Measurements from ENCODE around the gene PPP1R37.

The PPP1R37 gene

DNA sequence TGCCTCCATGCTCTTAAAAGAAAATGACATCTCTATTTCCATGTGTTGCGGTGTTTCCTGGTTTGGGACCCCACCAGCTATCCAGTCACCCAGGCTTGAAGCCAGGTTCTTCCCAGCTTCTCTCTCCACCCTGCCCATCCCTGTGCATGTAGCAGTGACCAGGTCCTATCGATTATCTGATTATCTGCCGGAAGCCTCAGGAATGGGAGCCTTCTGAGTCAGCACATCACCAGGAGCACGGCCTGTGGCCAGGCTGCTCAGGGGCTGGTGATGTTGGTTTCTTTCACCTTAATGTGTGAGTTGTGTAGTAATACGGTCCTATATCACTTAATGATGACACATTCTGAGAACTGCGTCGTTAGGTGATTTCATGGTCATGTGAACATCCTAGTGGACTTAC, 33.7 kb downstream of the PPP1R37 start:
- H3K27ac ChIP-seq = no peak overlapping the region
- TF ChIP-seq, protein P1, sequence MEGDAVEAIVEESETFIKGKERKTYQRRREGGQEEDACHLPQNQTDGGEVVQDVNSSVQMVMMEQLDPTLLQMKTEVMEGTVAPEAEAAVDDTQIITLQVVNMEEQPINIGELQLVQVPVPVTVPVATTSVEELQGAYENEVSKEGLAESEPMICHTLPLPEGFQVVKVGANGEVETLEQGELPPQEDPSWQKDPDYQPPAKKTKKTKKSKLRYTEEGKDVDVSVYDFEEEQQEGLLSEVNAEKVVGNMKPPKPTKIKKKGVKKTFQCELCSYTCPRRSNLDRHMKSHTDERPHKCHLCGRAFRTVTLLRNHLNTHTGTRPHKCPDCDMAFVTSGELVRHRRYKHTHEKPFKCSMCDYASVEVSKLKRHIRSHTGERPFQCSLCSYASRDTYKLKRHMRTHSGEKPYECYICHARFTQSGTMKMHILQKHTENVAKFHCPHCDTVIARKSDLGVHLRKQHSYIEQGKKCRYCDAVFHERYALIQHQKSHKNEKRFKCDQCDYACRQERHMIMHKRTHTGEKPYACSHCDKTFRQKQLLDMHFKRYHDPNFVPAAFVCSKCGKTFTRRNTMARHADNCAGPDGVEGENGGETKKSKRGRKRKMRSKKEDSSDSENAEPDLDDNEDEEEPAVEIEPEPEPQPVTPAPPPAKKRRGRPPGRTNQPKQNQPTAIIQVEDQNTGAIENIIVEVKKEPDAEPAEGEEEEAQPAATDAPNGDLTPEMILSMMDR (conservative IDR thresholded peaks at IDR 0.05) = no peak

DNA sequence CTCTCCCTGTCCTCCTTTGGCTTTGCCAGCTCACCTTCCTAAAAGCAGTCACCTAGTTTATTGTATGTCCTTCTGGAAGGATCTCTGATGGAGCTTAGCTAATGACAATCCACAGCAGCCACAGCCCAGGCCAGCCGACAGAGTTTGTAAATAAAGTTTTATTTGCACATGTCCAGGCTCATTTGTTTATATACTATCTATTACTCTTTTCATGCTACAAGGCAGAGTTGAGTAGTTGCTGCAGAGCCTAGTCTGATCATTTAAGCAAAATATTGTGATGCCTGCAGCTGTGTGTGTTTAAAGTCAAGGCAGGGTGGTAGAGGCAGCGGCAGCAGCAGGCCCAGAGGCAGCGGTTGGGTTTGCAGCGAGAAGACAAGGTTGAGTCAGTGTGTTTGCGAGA, 35.2 kb downstream of the PPP1R37 start:
- no peak overlapping the region for H3K27ac ChIP-seq
- TF ChIP-seq, protein P1 (conservative IDR thresholded peaks at IDR 0.05) = no peak

DNA sequence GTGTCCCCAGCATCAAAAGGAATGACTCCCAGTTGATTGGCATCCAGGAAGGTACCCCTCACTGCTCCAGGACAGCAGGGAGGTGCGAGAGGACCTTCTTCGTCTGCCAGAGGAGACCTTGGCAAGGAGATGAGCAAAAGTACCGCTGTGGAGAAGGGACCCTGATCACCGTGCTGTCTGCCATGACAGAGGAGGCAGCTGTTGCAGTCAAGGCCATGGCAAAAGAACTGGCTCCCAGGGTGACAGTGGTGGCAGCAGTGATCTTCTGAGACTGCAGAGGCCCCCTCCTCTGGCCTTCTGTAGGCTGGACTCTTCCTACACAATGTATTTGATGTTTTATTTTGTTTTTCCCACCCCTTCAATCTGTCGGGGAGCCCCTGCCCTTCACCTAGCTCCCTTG, 35.8 kb downstream of the PPP1R37 start:
- TF ChIP-seq, protein P1 (conservative IDR thresholded peaks at IDR 0.05) = no peak
- no peak overlapping the region for H3K27ac ChIP-seq

DNA sequence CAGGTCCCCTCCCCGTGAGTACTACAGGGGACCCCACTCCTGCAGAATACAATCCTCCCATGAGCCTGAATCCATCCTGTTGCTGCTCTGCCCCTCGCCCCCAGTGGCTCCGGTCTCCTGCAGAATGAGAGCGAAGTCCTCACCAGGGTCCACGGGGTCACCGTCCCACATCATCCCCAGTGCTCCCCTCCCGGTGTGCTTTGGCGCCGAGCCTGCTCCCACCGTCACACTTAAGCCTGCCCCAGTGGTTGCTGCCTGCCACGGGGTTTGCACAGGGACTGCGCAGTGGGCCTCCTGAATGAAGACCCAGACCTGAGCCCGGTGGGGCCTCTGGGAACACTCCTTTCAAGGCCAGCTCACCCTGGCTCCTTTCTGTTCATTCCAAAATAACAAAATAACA, 37.3 kb downstream of the PPP1R37 start:
- TF ChIP-seq, protein P1 (conservative IDR thresholded peaks at IDR 0.05) = no peak
- peak overlapping the region; percentile 15; the same call in 1 of the 2 replicates for H3K27ac ChIP-seq

DNA sequence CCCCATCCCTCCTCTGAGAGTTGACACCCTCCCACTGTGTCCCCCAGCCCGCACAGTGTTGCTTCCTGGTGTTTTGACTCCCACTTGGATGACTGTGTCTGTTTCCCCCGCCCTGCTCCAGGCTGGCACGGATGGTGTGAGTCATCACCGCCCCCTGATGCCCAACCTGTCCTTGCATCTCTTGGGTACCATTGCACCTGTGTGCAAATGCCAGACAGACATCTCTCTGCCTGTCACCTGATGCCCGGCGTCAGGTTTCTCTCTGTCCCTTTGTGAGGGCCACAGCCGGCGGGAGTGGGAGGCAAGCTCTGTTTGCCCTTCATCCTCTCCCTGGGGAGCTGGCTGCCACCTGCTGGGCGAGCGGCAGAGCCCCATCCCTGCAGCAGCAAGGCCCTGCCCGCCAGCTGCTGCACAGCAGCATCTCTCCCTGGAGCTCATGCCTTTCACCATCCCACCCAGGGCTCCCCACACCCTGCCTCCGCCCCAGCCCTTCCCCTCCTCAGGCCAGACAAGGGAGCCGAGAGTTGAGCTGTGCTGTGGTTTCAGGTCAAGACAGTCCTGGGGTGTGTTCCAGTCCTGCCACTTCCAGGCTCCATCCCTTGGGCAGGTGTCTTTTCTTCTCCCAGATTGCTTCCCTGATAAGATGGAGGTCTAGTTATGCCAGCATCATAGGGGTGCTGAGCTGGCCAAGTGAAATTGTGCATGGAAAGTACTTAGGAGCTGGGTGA, 38.1 kb downstream of the PPP1R37 start:
- H3K27ac ChIP-seq = peak overlapping the region; percentile 15; the same call in 1 of the 2 replicates
- TF ChIP-seq, protein P1 (conservative IDR thresholded peaks at IDR 0.05) = peak; percentile 85

DNA sequence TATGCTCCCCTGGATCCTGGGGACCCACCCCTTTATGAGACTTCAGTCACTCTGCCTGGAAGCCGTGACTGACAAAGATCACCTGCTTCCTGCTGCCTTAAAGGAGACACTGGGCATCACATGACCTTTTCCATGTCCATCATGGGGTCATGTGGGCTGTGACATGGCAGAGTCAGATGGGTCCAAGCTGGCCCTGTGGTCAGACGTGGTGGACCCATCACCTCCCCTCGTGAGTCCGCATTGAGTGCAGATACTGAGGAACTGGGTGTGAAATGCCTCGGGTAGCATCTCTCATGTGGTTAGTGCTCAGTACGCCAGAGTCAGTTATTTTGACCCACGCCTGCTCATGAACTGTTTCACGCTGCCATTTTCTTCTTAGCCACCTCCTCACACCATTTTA, 40.7 kb downstream of the PPP1R37 start:
- no peak overlapping the region for H3K27ac ChIP-seq
- TF ChIP-seq, protein P1 (conservative IDR thresholded peaks at IDR 0.05) = no peak

DNA sequence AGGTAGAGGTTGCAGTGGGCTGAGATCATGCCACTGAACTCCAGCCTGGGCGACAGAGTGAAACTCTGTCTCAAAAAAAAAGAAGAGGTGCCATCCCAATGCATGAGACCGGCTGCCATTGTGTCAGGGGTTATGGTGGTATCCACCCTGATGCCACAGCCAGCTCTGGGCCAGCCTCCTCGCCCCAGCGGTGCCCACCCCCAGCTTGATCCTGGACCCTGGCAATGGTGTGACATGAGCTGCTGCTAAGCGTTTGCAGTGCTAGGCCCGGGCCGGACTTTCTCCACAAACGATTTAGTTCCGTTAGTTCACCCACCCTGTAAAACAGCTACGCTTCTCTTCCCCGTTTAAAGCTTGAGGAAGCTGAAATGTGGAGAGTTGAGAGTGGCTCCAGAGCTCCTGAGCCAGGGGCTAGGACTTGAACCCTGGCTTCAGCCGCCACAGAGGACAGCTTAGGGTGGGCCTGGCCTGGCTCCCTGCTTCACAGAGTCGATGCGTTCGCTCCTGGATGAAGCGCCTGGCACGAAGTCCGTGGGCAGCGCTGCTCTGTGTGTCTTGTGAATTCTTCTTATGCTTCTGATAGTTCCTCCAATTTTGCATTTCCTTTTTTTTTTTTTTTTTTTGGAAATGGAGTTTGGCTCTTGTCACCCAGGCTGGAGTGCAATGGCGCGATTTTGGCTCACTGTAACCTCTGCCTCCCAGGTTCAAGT, 42.4 kb downstream of the PPP1R37 start:
- TF ChIP-seq, protein P1 (conservative IDR thresholded peaks at IDR 0.05) = no peak
- no peak overlapping the region for H3K27ac ChIP-seq

Data from VCaP (cell line).